Uterus (tissue), 4 donors: ENCODE measurements around the gene GALNT1. TPM values are rescaled to one million over a fixed set of nuclear protein-coding genes. Genes with fewer than 3 reads are reported as not detected.

Experiments used
- DNase-seq, 2 donors: peaks; one replicate each; pipeline ENCODE4 v3.0.0-alpha.2; 2019 to 2020
- H3K27ac ChIP-seq, 2 donors: fragments of 200-600 bp; sonication (generic); 1 replicate in 1 of 2; 2 replicates in 1 of 2; pipeline ENCODE4 v1.5.1; 2016 to 2018
- H3K27me3 ChIP-seq, 2 donors: fragments of 200-600 bp; sonication (generic); one replicate each; pipeline ENCODE4 v1.5.1; 2018 to 2019; ENCODE audit warnings: control low read depth in 1 of 2
- H3K36me3 ChIP-seq, 2 donors: fragments of 200-600 bp; sonication (generic); one replicate each; pipeline ENCODE4 v1.5.1; 2019; ENCODE audit warnings: control low read depth in 1 of 2
- H3K4me1 ChIP-seq, 2 donors: fragments of 200-600 bp; sonication (generic); one replicate each; pipeline ENCODE4 v1.5.1; 2018 to 2019; ENCODE audit warnings: control low read depth in 1 of 2
- H3K4me3 ChIP-seq, 2 donors: fragments of 200-600 bp; sonication (generic); 1 replicate in 1 of 2; 2 replicates in 1 of 2; pipeline ENCODE4 v1.5.1; 2018 to 2019; ENCODE audit warnings: mild to moderate bottlenecking in 1 of 2
- H3K9me3 ChIP-seq, 2 donors: fragments of 200-600 bp; sonication (generic); one replicate each; pipeline ENCODE4 v1.5.1; 2019; ENCODE audit warnings: control low read depth in 1 of 2
- POLR2A ChIP-seq, 2 donors: fragments of 450-650 bp; IDR thresholded peaks; one replicate each; pipeline ENCODE4 v1.6.1; 2016; ENCODE audit warnings: antibody characterized with exemption in 2 of 2, mild to moderate bottlenecking in 1 of 2, moderate library complexity in 1 of 2
- intact Hi-C: fragments of 100-400 bp; cut with DNase I; formaldehyde crosslinking; loops from one replicate; pipeline ENCODE4 v1.15.1; 2023; ENCODE audit warnings: low total_unique reads
- total RNA-seq, 4 donors: library from RNA; depleted of rRNA in 3 of 4; stranded (reverse); fragments of >200 nt in 3 of 4; gene quantifications; one replicate each; pipeline versions ENCODE4 v1.1.0 to v1.2.4, GENCODE V29; 2014 to 2023
- TF ChIP-seq, protein P1 (sequence below), 4 experiments: fragments of 200-600 bp in 2 of 4; fragments of 450-650 bp in 2 of 4; sonication (generic) in 2 of 4; IDR thresholded peaks; one replicate each; pipeline ENCODE4 v1.5.1; 2016 to 2019; ENCODE audit warnings: antibody characterized with exemption in 4 of 4, mild to moderate bottlenecking in 2 of 4, moderate library complexity in 1 of 4
- donor health status: DM: yes; HTN: yes; CAD: no.

GALNT1 gene
- total RNA-seq, 4 donors from 2014 or later = 13.6 to 98.2 (median 33.3) TPM

DNA sequence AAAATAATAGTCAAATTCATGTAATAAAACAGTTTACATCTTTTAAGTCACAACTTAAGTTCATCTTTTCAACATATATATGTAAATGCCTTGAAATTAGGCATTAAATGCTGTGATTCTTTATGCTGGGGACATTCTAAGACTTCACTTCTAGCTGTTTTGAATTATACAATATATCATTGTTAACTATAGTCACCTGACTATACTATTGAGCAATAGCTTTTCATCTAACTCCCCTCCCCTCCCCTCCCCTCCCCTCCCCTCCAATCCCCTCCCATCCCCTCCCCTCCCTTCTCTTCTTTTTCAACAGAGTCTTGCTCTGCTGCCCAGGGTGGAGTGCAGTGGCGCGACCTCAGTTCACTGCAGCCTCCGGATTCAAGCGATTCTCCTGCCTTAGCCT lies 16.2 kb downstream of the GALNT1 start:
- H3K27ac ChIP-seq = no peak overlapping the region
- no peaks in the 10 kb centered on the region for H3K4me1 ChIP-seq
- TF ChIP-seq POLR2A (IDR thresholded peaks at IDR 0.05) = no peak
- peaks cover 0 to 10% of the 10 kb centered on the region in 2 donors for H3K9me3 ChIP-seq
- no peak overlapping the region for H3K4me3 ChIP-seq
- intact Hi-C loops = no loop called here
- H3K36me3 ChIP-seq = no peaks in the 10 kb centered on the region
- no peak for DNase-seq
- no peaks in the 10 kb centered on the region for H3K27me3 ChIP-seq

DNA sequence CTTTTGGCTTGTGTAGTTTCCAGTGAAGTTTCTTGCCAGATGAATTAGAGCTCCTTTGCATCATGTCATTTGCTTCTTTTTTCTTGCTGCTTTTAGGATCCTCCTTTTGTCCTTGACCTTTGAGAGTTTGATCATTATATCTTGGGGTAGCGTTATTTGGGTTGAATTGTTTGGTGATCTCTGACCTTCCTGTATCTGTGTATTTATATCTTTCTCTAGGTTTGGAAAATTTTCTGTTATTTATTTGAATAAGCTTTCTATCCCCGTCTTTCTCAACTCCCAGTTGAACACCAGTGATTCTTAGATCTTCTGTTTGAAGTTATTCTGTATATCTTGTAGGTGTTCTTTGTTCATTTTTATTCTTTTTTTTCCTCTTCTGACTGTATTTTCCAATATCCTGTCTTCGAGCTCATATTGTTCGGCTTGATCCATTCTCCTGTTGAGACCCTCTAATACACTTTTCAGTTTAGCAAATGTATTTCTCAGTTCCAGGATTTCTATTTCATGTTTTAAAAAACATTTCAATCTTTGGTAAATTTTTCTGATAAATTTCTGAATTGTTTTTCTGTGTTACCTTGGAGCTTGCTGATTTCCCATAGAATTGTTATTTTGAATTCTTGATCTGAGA lies 20.8 kb downstream of the GALNT1 start:
- Histone ChIP-seq H3K4me3 (no peak overlapping the region), H3K36me3 (no peaks in the 10 kb centered on the region), H3K27ac (no peak overlapping the region), H3K9me3 (peaks cover 0 to 10% of the 10 kb centered on the region in 2 donors), H3K4me1 (no peaks in the 10 kb centered on the region), H3K27me3 (no peaks in the 10 kb centered on the region)
- intact Hi-C loops = no loop called here
- DNase-seq = no peak
- TF ChIP-seq, protein P1, sequence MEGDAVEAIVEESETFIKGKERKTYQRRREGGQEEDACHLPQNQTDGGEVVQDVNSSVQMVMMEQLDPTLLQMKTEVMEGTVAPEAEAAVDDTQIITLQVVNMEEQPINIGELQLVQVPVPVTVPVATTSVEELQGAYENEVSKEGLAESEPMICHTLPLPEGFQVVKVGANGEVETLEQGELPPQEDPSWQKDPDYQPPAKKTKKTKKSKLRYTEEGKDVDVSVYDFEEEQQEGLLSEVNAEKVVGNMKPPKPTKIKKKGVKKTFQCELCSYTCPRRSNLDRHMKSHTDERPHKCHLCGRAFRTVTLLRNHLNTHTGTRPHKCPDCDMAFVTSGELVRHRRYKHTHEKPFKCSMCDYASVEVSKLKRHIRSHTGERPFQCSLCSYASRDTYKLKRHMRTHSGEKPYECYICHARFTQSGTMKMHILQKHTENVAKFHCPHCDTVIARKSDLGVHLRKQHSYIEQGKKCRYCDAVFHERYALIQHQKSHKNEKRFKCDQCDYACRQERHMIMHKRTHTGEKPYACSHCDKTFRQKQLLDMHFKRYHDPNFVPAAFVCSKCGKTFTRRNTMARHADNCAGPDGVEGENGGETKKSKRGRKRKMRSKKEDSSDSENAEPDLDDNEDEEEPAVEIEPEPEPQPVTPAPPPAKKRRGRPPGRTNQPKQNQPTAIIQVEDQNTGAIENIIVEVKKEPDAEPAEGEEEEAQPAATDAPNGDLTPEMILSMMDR (IDR thresholded peaks at IDR 0.05) = no peak
- TF ChIP-seq POLR2A (IDR thresholded peaks at IDR 0.05) = no peak

DNA sequence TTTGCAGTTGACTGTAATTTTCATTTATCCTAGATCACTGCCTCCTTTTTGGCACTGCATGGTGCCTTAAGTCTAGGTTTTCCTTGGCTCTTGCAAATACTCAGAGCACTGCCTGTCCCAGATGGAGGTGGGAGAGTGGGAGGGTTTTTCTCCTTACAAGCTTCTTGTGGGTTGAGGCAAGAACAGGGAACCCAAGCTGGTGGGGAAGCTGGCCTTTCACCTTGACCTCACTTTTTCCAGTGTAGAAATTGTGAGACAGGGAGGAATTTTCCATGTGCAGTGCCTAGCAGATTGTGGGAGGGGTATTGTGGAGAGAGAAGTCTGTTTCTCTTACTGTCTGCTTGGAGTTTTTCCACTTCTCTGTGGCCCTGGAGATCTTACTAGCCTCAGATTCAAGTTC lies 21.5 kb downstream of the GALNT1 start:
- TF ChIP-seq, protein P1 (IDR thresholded peaks at IDR 0.05) = no peak
- no peak for TF ChIP-seq POLR2A (IDR thresholded peaks at IDR 0.05)
- no peak for DNase-seq

DNA sequence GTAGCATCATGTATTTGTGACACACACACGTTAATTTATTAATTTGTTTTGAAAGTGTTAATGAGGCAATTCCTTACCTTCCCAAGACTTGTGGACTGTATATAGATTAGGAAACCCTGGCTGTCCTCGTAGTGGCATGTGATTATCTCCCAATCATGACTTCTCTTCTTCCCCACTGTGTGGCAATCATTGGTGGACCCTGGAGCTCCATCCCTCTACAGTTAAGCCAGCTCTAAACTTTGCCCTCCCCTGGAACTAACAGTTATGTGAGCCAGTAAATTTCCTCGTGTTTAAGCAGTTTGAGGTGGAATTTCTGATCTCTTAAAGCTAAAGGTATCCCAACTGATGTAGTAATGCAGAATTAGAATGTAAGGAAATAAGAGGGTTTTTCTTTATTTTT lies 22.0 kb downstream of the GALNT1 start:
- Histone ChIP-seq H3K27me3 (no peaks in the 10 kb centered on the region), H3K4me3 (no peak overlapping the region), H3K27ac (no peak overlapping the region), H3K36me3 (no peaks in the 10 kb centered on the region), H3K4me1 (no peaks in the 10 kb centered on the region), H3K9me3 (peaks cover 0 to 10% of the 10 kb centered on the region in 2 donors)
- intact Hi-C loops = no loop called here
- no peak for DNase-seq
- TF ChIP-seq, protein P1 (IDR thresholded peaks at IDR 0.05) = no peak

More for the DNA sequence above, 21.5 kb downstream of the GALNT1 start:
- H3K36me3 ChIP-seq = no peaks in the 10 kb centered on the region
- peaks cover 0 to 10% of the 10 kb centered on the region in 2 donors for H3K9me3 ChIP-seq
- H3K27me3 ChIP-seq = no peaks in the 10 kb centered on the region
- no peak overlapping the region for H3K27ac ChIP-seq
- H3K4me3 ChIP-seq = no peak overlapping the region
- H3K4me1 ChIP-seq = no peaks in the 10 kb centered on the region
- intact Hi-C loops = no loop called here

DNA sequence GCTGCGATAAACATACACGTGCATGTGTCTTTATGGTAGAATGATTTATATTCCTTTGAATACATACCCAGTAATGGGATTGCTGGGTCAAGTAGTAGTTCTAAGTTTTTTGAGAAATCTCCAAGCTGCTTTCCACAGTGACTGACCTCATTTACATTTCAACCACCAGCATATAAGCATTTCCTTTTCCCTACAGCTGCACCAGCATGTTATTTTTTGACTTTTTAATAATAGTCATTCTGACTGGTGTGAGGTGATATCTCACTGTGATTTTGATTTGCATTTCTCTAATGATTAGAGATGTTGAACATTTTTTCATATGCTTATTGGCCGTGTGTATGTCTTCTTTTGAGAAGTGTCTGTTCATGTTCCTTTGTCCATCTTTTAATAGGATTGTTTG lies 22.8 kb downstream of the GALNT1 start:
- no peak for DNase-seq
- intact Hi-C loops = no loop called here
- Histone ChIP-seq H3K27me3 (no peaks in the 10 kb centered on the region), H3K4me3 (no peak overlapping the region), H3K9me3 (peaks cover 0 to 10% of the 10 kb centered on the region in 2 donors), H3K4me1 (no peaks in the 10 kb centered on the region), H3K27ac (no peak overlapping the region), H3K36me3 (no peaks in the 10 kb centered on the region)
- TF ChIP-seq, protein P1 (IDR thresholded peaks at IDR 0.05) = no peak
- no peak for TF ChIP-seq POLR2A (IDR thresholded peaks at IDR 0.05)
